SJCRH30 (cell line): ENCODE measurements around the gene RGS4. TPM values are rescaled to one million over a fixed set of nuclear protein-coding genes. Genes with fewer than 3 reads are reported as not detected.
"Not testable (repeated sequence)": the region's sequence is repeated elsewhere in the genome, so short reads cannot be mapped to it uniquely, and the experiment has no call there.

Experiments
- DNase-seq, 2 experiments: peaks; one replicate each; pipeline ENCODE4 v3.0.0-alpha.2; 2015 to 2020
- H3K27ac ChIP-seq: fragments of 250-450 bp; sonication (Bioruptor Pico); 2 replicates; pipeline ENCODE4 v1.5.1; 2020; ENCODE audit warnings: mild to moderate bottlenecking, moderate library complexity
- H3K27me3 ChIP-seq: fragments of 250-450 bp; sonication (Bioruptor Pico); 2 replicates; pipeline ENCODE4 v1.5.1; 2020; ENCODE audit warnings: mild to moderate bottlenecking, moderate library complexity
- H3K36me3 ChIP-seq: fragments of 250-450 bp; sonication (Bioruptor Pico); 2 replicates; pipeline ENCODE4 v1.5.1; 2020; ENCODE audit warnings: mild to moderate bottlenecking, moderate library complexity
- H3K4me1 ChIP-seq: fragments of 250-450 bp; sonication (Bioruptor Pico); 2 replicates; pipeline ENCODE4 v1.5.1; 2020; ENCODE audit warnings: mild to moderate bottlenecking, moderate library complexity
- H3K4me3 ChIP-seq: fragments of 250-450 bp; sonication (Bioruptor Pico); 2 replicates; pipeline ENCODE4 v1.5.1; 2020; ENCODE audit warnings: mild to moderate bottlenecking, moderate library complexity
- H3K9me3 ChIP-seq: fragments of 250-450 bp; sonication (Bioruptor Pico); replicated peaks from 2 replicates; pipeline ENCODE4 v1.5.1; 2020; ENCODE audit warnings: mild to moderate bottlenecking, moderate library complexity
- total RNA-seq: library from RNA; depleted of rRNA; stranded (reverse); fragments of >200 nt; shearing (Covaris generic); gene quantifications from 2 replicates; pipeline ENCODE4 v1.2.3, GENCODE V29; 2014

RGS4 gene
- total RNA-seq, 1 experiment from 2014 or later = 0.12 TPM

- Histone ChIP-seq H3K4me3 (no peak overlapping the region), H3K27ac (no peak overlapping the region), H3K36me3 (no peaks in the 10 kb centered on the region), H3K4me1 (no peaks in the 10 kb centered on the region), H3K9me3 (no peaks in the 10 kb centered on the region), H3K27me3 (no peaks in the 10 kb centered on the region)
- DNase-seq = no peak
These were observed 8.0 kb downstream of the RGS4 start for GRCh38 chr1:163076981-163077761.

- H3K4me1 ChIP-seq = no peaks in the 10 kb centered on the region
- H3K36me3 ChIP-seq = no peaks in the 10 kb centered on the region
- no peaks in the 10 kb centered on the region for H3K27me3 ChIP-seq
- DNase-seq = no peak
- no peak overlapping the region for H3K27ac ChIP-seq
- no peak overlapping the region for H3K4me3 ChIP-seq
- H3K9me3 ChIP-seq = no peaks in the 10 kb centered on the region
These were observed 13.8 kb downstream of the RGS4 start for GRCh38 chr1:163082971-163083370.

GRCh38 chr1:163083690-163084089 lies 14.5 kb downstream of the RGS4 start:
- H3K4me1 ChIP-seq = no peaks in the 10 kb centered on the region
- H3K27me3 ChIP-seq = no peaks in the 10 kb centered on the region
- DNase-seq = no peak
- no peaks in the 10 kb centered on the region for H3K36me3 ChIP-seq
- H3K9me3 ChIP-seq = no peaks in the 10 kb centered on the region
- no peak overlapping the region for H3K27ac ChIP-seq
- H3K4me3 ChIP-seq = no peak overlapping the region

- no peak for DNase-seq
- Histone ChIP-seq H3K4me3 (no peak overlapping the region), H3K27me3 (no peaks in the 10 kb centered on the region), H3K9me3 (no peaks in the 10 kb centered on the region), H3K4me1 (no peaks in the 10 kb centered on the region), H3K36me3 (no peaks in the 10 kb centered on the region), H3K27ac (no peak overlapping the region)
These were observed 15.2 kb downstream of the RGS4 start for GRCh38 chr1:163084330-163084729.

- DNase-seq = no peak
- H3K27ac ChIP-seq = no peak overlapping the region
- H3K27me3 ChIP-seq = no peaks in the 10 kb centered on the region
- H3K9me3 ChIP-seq = no peaks in the 10 kb centered on the region
- no peaks in the 10 kb centered on the region for H3K36me3 ChIP-seq
- H3K4me3 ChIP-seq = no peak overlapping the region
- H3K4me1 ChIP-seq = no peaks in the 10 kb centered on the region
These were observed 16.1 kb downstream of the RGS4 start for GRCh38 chr1:163085041-163085903.

- H3K27me3 ChIP-seq = no peaks in the 10 kb centered on the region
- H3K9me3 ChIP-seq = no peaks in the 10 kb centered on the region
- H3K36me3 ChIP-seq = no peaks in the 10 kb centered on the region
- no peak overlapping the region for H3K4me3 ChIP-seq
- no peak for DNase-seq
- no peaks in the 10 kb centered on the region for H3K4me1 ChIP-seq
- H3K27ac ChIP-seq = no peak overlapping the region
These were observed 16.7 kb downstream of the RGS4 start for GRCh38 chr1:163085904-163086268.

- not testable (repeated sequence) for DNase-seq, H3K9me3 ChIP-seq, H3K36me3 ChIP-seq, H3K4me1 ChIP-seq, H3K27ac ChIP-seq, H3K4me3 ChIP-seq, H3K27me3 ChIP-seq
These were observed 20.0 kb downstream of the RGS4 start for GRCh38 chr1:163089117-163089516.

- Histone ChIP-seq H3K27me3 (no peaks in the 10 kb centered on the region), H3K36me3 (no peaks in the 10 kb centered on the region), H3K4me1 (no peaks in the 10 kb centered on the region), H3K4me3 (no peak overlapping the region), H3K27ac (no peak overlapping the region), H3K9me3 (no peaks in the 10 kb centered on the region)
- DNase-seq = no peak
These were observed 21.3 kb downstream of the RGS4 start for GRCh38 chr1:163090321-163090945.

- no peak overlapping the region for H3K4me3 ChIP-seq
- no peaks in the 10 kb centered on the region for H3K4me1 ChIP-seq
- H3K36me3 ChIP-seq = no peaks in the 10 kb centered on the region
- H3K27me3 ChIP-seq = no peaks in the 10 kb centered on the region
- no peaks in the 10 kb centered on the region for H3K9me3 ChIP-seq
- no peak for DNase-seq
- H3K27ac ChIP-seq = no peak overlapping the region
These were observed 24.0 kb downstream of the RGS4 start for GRCh38 chr1:163093169-163093568.

GRCh38 chr1:163093579-163093978 lies 24.4 kb downstream of the RGS4 start:
- no peaks in the 10 kb centered on the region for H3K36me3 ChIP-seq
- no peak overlapping the region for H3K27ac ChIP-seq
- no peak for DNase-seq
- H3K27me3 ChIP-seq = no peaks in the 10 kb centered on the region
- H3K4me1 ChIP-seq = no peaks in the 10 kb centered on the region
- H3K9me3 ChIP-seq = no peaks in the 10 kb centered on the region
- no peak overlapping the region for H3K4me3 ChIP-seq

GRCh38 chr1:163094182-163094581 lies 25.0 kb downstream of the RGS4 start:
- Histone ChIP-seq H3K4me1 (no peaks in the 10 kb centered on the region), H3K27me3 (no peaks in the 10 kb centered on the region), H3K4me3 (no peak overlapping the region), H3K36me3 (no peaks in the 10 kb centered on the region), H3K27ac (no peak overlapping the region), H3K9me3 (no peaks in the 10 kb centered on the region)
- no peak for DNase-seq

- Histone ChIP-seq H3K27me3 (no peaks in the 10 kb centered on the region), H3K4me3 (no peak overlapping the region), H3K9me3 (no peaks in the 10 kb centered on the region), H3K27ac (no peak overlapping the region), H3K4me1 (no peaks in the 10 kb centered on the region), H3K36me3 (no peaks in the 10 kb centered on the region)
- no peak for DNase-seq
These were observed 25.4 kb downstream of the RGS4 start for GRCh38 chr1:163094589-163094988.

GRCh38 chr1:163095213-163095612 lies 26.1 kb downstream of the RGS4 start:
- H3K4me3 ChIP-seq = no peak overlapping the region
- H3K27me3 ChIP-seq = no peaks in the 10 kb centered on the region
- DNase-seq = no peak
- no peaks in the 10 kb centered on the region for H3K4me1 ChIP-seq
- no peak overlapping the region for H3K27ac ChIP-seq
- H3K36me3 ChIP-seq = no peaks in the 10 kb centered on the region
- no peaks in the 10 kb centered on the region for H3K9me3 ChIP-seq

- Histone ChIP-seq H3K27me3 (no peaks in the 10 kb centered on the region), H3K36me3 (no peaks in the 10 kb centered on the region), H3K9me3 (no peaks in the 10 kb centered on the region), H3K27ac (no peak overlapping the region), H3K4me3 (no peak overlapping the region), H3K4me1 (no peaks in the 10 kb centered on the region)
- DNase-seq = no peak
These were observed 33.4 kb downstream of the RGS4 start for GRCh38 chr1:163102590-163102989.

- no peak for DNase-seq
- no peaks in the 10 kb centered on the region for H3K27me3 ChIP-seq
- H3K27ac ChIP-seq = no peak overlapping the region
- no peaks in the 10 kb centered on the region for H3K4me1 ChIP-seq
- H3K36me3 ChIP-seq = no peaks in the 10 kb centered on the region
- H3K9me3 ChIP-seq = no peaks in the 10 kb centered on the region
- no peak overlapping the region for H3K4me3 ChIP-seq
These were observed 35.4 kb downstream of the RGS4 start for GRCh38 chr1:163104385-163105099.
